HUES48 (cell line): ENCODE results near the gene PRKCQ.

Experiments
- H3K27ac ChIP-seq: one replicate; pipeline ENCODE4 v1.7.0; 2013; ENCODE audit warnings: low read depth, low read length, inconsistent platforms
- H3K27me3 ChIP-seq: 2 replicates; pipeline ENCODE4 v1.6.1; 2013; ENCODE audit warnings: mild to moderate bottlenecking, low read length; ENCODE audit not compliant: control insufficient read depth, insufficient read depth
- H3K36me3 ChIP-seq: 2 replicates; pipeline ENCODE4 v1.6.1; 2013; ENCODE audit warnings: low read length; ENCODE audit not compliant: control insufficient read depth, insufficient read depth
- H3K4me1 ChIP-seq: 2 replicates; pipeline ENCODE4 v1.6.1; 2013; ENCODE audit warnings: mild to moderate bottlenecking, low read length; ENCODE audit not compliant: control insufficient read depth, insufficient read depth
- H3K4me3 ChIP-seq: 2 replicates; pipeline ENCODE4 v1.5.1; 2013; ENCODE audit warnings: mild to moderate bottlenecking, low read depth, low read length
- H3K9ac ChIP-seq: 2 replicates; pipeline ENCODE4 v1.6.1; 2013; ENCODE audit warnings: mild to moderate bottlenecking, low read depth, low read length, moderate library complexity
- H3K9me3 ChIP-seq: 2 replicates; pipeline ENCODE4 v1.6.1; 2013; ENCODE audit warnings: low read length; ENCODE audit not compliant: control insufficient read depth, insufficient read depth

The PRKCQ gene

DNA sequence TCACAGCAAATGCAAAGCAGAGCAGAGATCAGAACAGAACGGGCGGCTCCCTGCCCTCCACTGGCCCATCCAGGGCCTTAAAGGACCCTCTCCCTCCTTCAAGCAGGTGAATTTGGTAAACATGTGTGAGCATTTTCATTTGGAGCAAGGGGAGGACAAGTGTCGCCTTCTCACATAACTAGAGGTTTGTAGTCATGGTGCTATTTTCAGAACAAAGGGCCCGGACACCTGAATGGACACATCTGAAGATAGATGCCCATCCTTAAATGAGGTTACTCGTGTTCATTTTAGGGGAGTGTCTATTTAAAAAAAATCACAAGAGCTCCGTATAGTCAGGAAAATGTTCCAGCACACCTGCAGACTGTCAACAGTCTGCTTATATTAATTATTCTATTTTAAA, 153.8 kb downstream of the PRKCQ start:
- no peaks in the 10 kb centered on the region for H3K9me3 ChIP-seq
- no peak overlapping the region for H3K27ac ChIP-seq
- no peaks in the 10 kb centered on the region for H3K36me3 ChIP-seq
- H3K4me1 ChIP-seq = no peaks in the 10 kb centered on the region
- no peak overlapping the region for H3K9ac ChIP-seq
- H3K27me3 ChIP-seq = no peaks in the 10 kb centered on the region
- no peak overlapping the region for H3K4me3 ChIP-seq

GRCh38 chr10:6423413-6424170, 156.5 kb downstream of the PRKCQ start:
- Histone ChIP-seq H3K4me1 (no peaks in the 10 kb centered on the region), H3K36me3 (no peaks in the 10 kb centered on the region), H3K4me3 (no peak overlapping the region), H3K9ac (no peak overlapping the region), H3K27ac (no peak overlapping the region), H3K9me3 (no peaks in the 10 kb centered on the region), H3K27me3 (no peaks in the 10 kb centered on the region)

DNA sequence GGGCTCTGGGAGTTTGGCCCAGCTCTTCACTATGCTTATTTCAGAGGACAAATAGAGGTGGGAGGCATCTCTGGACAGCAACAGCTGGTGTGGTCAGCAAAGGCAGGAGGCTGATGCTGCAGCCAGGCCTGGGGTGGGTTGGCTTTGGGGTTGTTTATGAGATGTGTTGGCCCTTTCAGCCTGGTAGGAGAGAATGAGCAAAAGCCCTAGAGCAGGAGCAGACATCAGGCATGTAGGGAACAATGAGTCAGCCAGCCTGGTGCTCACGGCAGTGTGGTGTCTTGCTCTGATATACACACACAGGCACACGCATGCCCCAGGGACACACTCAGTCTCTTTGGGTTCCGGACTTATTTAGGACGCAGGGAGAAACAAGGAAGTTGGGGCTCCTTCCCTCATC, 157.1 kb downstream of the PRKCQ start:
- Histone ChIP-seq H3K9ac (no peak overlapping the region), H3K36me3 (no peaks in the 10 kb centered on the region), H3K27me3 (no peaks in the 10 kb centered on the region), H3K4me1 (0 out of 2 replicates have a peak, but pooled peaks cover 4% of the 10 kb centered on the region), H3K27ac (no peak overlapping the region), H3K9me3 (no peaks in the 10 kb centered on the region), H3K4me3 (no peak overlapping the region)

DNA sequence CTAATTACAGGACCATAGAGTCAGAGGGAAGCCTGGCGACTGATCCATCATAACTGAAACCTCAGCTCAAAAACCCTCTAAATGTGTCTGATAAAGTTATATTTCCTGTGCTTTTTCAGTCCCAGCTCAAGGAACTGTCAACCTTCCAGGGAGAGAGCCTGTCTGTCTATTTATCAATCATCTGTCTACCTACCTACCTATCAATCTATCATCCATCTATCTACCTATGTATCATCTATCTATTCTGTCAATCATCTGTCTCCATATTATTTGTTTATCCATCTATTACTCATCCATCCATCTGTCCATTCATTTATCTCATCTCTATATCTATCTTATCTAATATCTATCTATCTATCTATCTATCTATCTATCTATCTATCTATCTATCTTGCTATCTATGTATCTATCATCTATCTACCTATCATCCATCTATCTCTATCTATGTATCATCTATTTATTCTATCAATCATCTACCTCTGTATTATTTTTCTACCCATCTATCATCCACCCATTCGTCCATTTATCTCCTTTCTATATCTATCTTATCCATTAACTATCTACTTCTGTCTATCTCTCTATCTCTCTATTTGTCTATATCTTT, 161.4 kb downstream of the PRKCQ start:
- 0 out of 2 replicates have a peak, but pooled peaks cover 4% of the 10 kb centered on the region for H3K4me1 ChIP-seq
- no peak overlapping the region for H3K9ac ChIP-seq
- no peak overlapping the region for H3K4me3 ChIP-seq
- no peaks in the 10 kb centered on the region for H3K36me3 ChIP-seq
- no peak overlapping the region for H3K27ac ChIP-seq
- no peaks in the 10 kb centered on the region for H3K27me3 ChIP-seq
- H3K9me3 ChIP-seq = no peaks in the 10 kb centered on the region

DNA sequence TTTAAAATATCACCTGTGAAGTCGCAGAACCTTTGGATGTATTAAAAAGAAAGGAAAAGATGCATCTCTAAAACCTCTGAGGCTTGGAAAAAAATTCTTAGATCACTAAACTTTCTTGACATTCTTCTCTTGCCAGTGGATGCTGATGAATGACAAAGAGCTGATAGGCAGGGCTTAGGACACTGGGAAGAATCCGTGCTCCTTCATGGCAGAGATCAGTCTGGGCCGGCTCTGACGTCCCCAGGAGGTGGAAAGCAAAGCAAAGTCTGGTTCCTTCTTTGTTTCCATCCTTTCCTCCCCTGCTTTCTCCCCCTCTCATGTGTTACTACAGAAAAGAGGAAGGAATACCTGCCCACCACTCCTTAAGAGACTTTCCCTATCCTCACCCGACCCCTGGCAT, 161.9 kb downstream of the PRKCQ start:
- Histone ChIP-seq H3K9ac (no peak overlapping the region), H3K27me3 (no peaks in the 10 kb centered on the region), H3K4me1 (0 out of 2 replicates have a peak, but pooled peaks cover 4% of the 10 kb centered on the region), H3K9me3 (no peaks in the 10 kb centered on the region), H3K36me3 (no peaks in the 10 kb centered on the region), H3K4me3 (no peak overlapping the region), H3K27ac (no peak overlapping the region)

DNA sequence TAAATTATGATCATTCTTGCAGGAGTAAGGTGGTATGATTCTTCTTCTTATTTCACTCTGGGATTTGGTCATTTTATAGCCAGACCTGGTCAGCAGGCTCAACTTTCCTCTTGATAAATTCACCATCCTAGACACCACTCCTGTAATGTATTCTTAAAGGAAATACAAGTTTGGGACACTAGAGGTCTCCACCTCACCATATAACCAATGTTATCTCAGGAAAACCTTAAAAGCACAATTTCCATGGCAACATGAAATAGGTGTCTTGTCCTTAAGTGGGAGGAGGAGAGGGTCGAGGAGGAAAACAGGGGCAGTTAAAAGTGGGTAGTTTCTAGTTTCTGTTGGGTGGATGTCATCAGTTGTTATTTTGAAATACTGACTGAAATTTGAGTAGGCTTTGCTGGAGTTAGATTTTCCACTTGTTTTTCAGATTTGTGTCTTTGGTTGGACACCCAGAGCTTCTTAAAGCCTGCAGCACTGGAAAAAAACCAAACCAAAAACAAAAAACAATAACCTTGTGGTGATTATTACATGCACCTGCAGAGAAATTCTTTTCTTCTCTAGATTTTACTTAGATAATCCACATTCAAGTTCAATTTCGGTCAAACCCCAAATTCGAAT, 163.1 kb downstream of the PRKCQ start:
- H3K27ac ChIP-seq = no peak overlapping the region
- H3K9ac ChIP-seq = no peak overlapping the region
- no peaks in the 10 kb centered on the region for H3K36me3 ChIP-seq
- no peaks in the 10 kb centered on the region for H3K9me3 ChIP-seq
- H3K4me3 ChIP-seq = no peak overlapping the region
- H3K27me3 ChIP-seq = no peaks in the 10 kb centered on the region
- 0 out of 2 replicates have a peak, but pooled peaks cover 4% of the 10 kb centered on the region for H3K4me1 ChIP-seq

DNA sequence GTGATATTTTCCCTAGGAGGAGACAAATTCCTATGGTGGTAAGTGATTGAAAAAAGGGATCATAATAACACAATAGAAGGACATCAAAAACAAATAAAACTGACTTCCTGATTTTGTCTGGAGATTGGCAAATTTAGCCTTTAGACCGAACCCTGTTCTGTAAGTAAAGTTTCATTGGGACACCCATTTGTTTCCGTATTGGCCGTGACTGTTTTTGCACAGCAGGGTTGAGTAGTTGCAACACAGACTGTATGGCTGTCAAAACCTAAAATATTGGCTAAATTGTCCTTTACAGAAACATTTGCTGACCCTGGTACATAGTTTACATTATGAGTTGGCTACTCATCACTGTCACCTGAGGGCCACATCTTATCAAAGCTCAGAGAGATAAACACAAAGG, 168.6 kb downstream of the PRKCQ start:
- H3K9me3 ChIP-seq = no peaks in the 10 kb centered on the region
- no peak overlapping the region for H3K9ac ChIP-seq
- H3K27ac ChIP-seq = no peak overlapping the region
- H3K4me3 ChIP-seq = no peak overlapping the region
- no peaks in the 10 kb centered on the region for H3K27me3 ChIP-seq
- no peaks in the 10 kb centered on the region for H3K4me1 ChIP-seq
- no peaks in the 10 kb centered on the region for H3K36me3 ChIP-seq

DNA sequence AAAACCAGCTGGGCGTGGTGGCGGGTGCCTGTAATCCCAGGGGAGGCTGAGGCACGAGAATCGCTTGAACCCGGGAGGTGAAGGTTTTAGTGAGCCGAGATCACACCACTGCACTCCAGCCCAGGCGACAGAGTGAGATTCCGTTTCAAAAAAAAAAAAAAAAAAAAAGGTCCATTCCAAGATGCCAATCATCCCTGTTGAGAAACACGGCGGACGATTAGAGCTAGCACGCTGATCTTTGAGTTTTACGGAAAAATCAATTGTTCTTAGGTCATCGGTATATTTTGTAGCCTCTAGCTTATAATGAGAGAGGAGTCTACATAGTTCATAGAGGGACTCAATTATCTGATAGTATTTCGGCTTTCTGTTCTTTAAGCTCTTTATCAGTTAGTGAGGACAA, 169.2 kb downstream of the PRKCQ start:
- Histone ChIP-seq H3K9me3 (no peaks in the 10 kb centered on the region), H3K4me3 (no peak overlapping the region), H3K27ac (no peak overlapping the region), H3K4me1 (no peaks in the 10 kb centered on the region), H3K27me3 (no peaks in the 10 kb centered on the region), H3K36me3 (no peaks in the 10 kb centered on the region), H3K9ac (no peak overlapping the region)

GRCh38 chr10:6409971-6410643, 170.0 kb downstream of the PRKCQ start:
- no peaks in the 10 kb centered on the region for H3K27me3 ChIP-seq
- H3K4me3 ChIP-seq = no peak overlapping the region
- H3K9ac ChIP-seq = no peak overlapping the region
- H3K36me3 ChIP-seq = no peaks in the 10 kb centered on the region
- no peak overlapping the region for H3K27ac ChIP-seq
- no peaks in the 10 kb centered on the region for H3K4me1 ChIP-seq
- H3K9me3 ChIP-seq = no peaks in the 10 kb centered on the region

DNA sequence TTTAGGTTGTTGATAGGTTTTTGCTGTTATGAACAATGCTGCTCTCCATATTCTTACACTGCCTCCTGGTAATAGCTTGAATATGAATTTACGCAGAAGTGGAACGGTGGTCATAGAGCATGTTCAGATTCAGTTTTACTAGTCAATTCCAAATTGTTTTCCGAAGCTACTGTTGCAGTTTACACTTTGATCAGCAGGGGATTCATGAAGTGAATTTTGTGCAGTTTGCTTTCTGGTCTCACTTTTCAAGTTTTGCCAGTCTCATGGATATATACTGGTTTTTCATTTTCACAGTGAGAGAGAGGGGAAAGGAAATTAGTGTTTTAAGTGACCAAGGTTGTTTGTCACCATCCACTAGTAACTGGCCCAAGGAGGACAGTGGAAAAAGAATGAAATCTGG, 171.3 kb downstream of the PRKCQ start:
- Histone ChIP-seq H3K9ac (no peak overlapping the region), H3K4me1 (no peaks in the 10 kb centered on the region), H3K4me3 (no peak overlapping the region), H3K36me3 (no peaks in the 10 kb centered on the region), H3K27me3 (no peaks in the 10 kb centered on the region), H3K9me3 (no peaks in the 10 kb centered on the region), H3K27ac (no peak overlapping the region)
